MCF 10A (cell line): ENCODE results near the gene AXL. TPM values are rescaled to one million over a fixed set of nuclear protein-coding genes. Genes with fewer than 3 reads are reported as not detected.
"Not testable (repeated sequence)": the region's sequence is repeated elsewhere in the genome, so short reads cannot be mapped to it uniquely, and the experiment has no call there.

Experiments
- BruUV-seq: library from RNA; stranded (reverse); fragments of 400-500 nt; replicated peaks from 2 replicates; lab custom pipeline; 2021; lab: Mats Ljungman, UMichigan
- CTCF ChIA-PET: fragments of 300-600 bp; sonication (Branson Sonifier 250); formaldehyde crosslinking; extraction: SDS; loops from one replicate; lab custom pipeline; 2021; ENCODE audit warnings: antibody characterized with exemption, inconsistent platforms; lab: Yijun Ruan, JAX
- POLR2A ChIA-PET: fragments of 300-600, 350-650 bp; sonication (Branson Sonifier 250); formaldehyde crosslinking; extraction: SDS; loops from one replicate; lab custom pipeline; 2020; ENCODE audit warnings: antibody characterized with exemption, inconsistent platforms; lab: Yijun Ruan, JAX
- DNase-seq: peaks from one replicate; pipeline ENCODE4 v3.0.0-alpha.2; 2018; ENCODE audit not compliant: unreplicated experiment
- H3K27ac Mint-ChIP-seq: one replicate; pipeline ENCODE4 v1.8.0; 2022; ENCODE audit warnings: mild to moderate bottlenecking, low read depth, mixed read lengths; ENCODE audit not compliant: unreplicated experiment
- H3K27me3 Mint-ChIP-seq: one replicate; pipeline ENCODE4 v1.8.0; 2022; ENCODE audit warnings: mixed read lengths; ENCODE audit not compliant: insufficient read depth, unreplicated experiment
- H3K36me3 Mint-ChIP-seq: one replicate; pipeline ENCODE4 v1.8.0; 2022; ENCODE audit warnings: mild to moderate bottlenecking, moderate library complexity, mixed read lengths; ENCODE audit not compliant: insufficient read depth, unreplicated experiment
- H3K4me1 Mint-ChIP-seq: one replicate; pipeline ENCODE4 v1.8.0; 2022; ENCODE audit warnings: mixed read lengths; ENCODE audit not compliant: insufficient read depth, unreplicated experiment
- H3K4me3 Mint-ChIP-seq: one replicate; pipeline ENCODE4 v1.8.0; 2022; ENCODE audit warnings: mild to moderate bottlenecking, moderate library complexity, mixed read lengths; ENCODE audit not compliant: unreplicated experiment
- H3K9me3 Mint-ChIP-seq: one replicate; pipeline ENCODE4 v1.8.0; 2022; ENCODE audit warnings: mixed read lengths; ENCODE audit not compliant: unreplicated experiment
- intact Hi-C: fragments of 100-400 bp; cut with micrococcal nuclease; formaldehyde crosslinking; loops from 2 replicates; pipeline ENCODE4 v1.14.1; 2022
- total RNA-seq: library from RNA; stranded (reverse); gene quantifications from 2 replicates; pipeline ENCODE4 v1.2.3, GENCODE V29; 2022
- TF ChIP-seq, protein P1 (sequence below): fragments of 200-600 bp; IDR thresholded peaks from one replicate; pipeline ENCODE4 v1.8.0; 2022; ENCODE audit warnings: antibody characterized with exemption, mild to moderate bottlenecking; ENCODE audit not compliant: unreplicated experiment

AXL gene
- total RNA-seq, 1 experiment from 2014 or later: 165 TPM

GRCh38 chr19:41274802-41275201, 55.8 kb downstream of the AXL start:
- H3K4me3 Mint-ChIP-seq: no peak overlapping the region
- DNase-seq: no peak
- H3K27me3 Mint-ChIP-seq: no peaks in the 10 kb centered on the region
- no TSS peak for BruUV-seq
- H3K27ac Mint-ChIP-seq: no peak overlapping the region
- H3K4me1 Mint-ChIP-seq: no peaks in the 10 kb centered on the region
- TF ChIP-seq, protein P1, sequence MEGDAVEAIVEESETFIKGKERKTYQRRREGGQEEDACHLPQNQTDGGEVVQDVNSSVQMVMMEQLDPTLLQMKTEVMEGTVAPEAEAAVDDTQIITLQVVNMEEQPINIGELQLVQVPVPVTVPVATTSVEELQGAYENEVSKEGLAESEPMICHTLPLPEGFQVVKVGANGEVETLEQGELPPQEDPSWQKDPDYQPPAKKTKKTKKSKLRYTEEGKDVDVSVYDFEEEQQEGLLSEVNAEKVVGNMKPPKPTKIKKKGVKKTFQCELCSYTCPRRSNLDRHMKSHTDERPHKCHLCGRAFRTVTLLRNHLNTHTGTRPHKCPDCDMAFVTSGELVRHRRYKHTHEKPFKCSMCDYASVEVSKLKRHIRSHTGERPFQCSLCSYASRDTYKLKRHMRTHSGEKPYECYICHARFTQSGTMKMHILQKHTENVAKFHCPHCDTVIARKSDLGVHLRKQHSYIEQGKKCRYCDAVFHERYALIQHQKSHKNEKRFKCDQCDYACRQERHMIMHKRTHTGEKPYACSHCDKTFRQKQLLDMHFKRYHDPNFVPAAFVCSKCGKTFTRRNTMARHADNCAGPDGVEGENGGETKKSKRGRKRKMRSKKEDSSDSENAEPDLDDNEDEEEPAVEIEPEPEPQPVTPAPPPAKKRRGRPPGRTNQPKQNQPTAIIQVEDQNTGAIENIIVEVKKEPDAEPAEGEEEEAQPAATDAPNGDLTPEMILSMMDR: no peak
- peaks cover 99% of the 10 kb centered on the region for H3K36me3 Mint-ChIP-seq
- intact Hi-C loops: no loop called here
- ChIA-PET POLR2A (interaction anchor here (0.8 to 1.9 kb wide), 3 partner anchors 10 to 34 kb away, joined by 3 to 8 read pairs (median 3); partner anchors contain the start of gene HNRNPUL1), CTCF (interaction anchor here (0.8 kb wide), 1 partner anchor 33 kb away, joined by 3 read pairs; no protein-coding TSS in a partner anchor)
- H3K9me3 Mint-ChIP-seq: no peaks in the 10 kb centered on the region

GRCh38 chr19:41276231-41276630, 57.2 kb downstream of the AXL start:
- no peak overlapping the region for H3K4me3 Mint-ChIP-seq
- no TSS peak for BruUV-seq
- no peaks in the 10 kb centered on the region for H3K9me3 Mint-ChIP-seq
- CTCF ChIA-PET: no interaction called here
- intact Hi-C loops: no loop called here
- POLR2A ChIA-PET: interaction anchor here (0.6 to 1.2 kb wide), 2 partner anchors 11 to 12 kb away, joined by 3 read pairs; partner anchors contain the start of gene HNRNPUL1
- DNase-seq: peak; percentile 17
- TF ChIP-seq, protein P1: no peak
- peaks cover 95% of the 10 kb centered on the region for H3K36me3 Mint-ChIP-seq
- no peaks in the 10 kb centered on the region for H3K4me1 Mint-ChIP-seq
- no peak overlapping the region for H3K27ac Mint-ChIP-seq
- no peaks in the 10 kb centered on the region for H3K27me3 Mint-ChIP-seq

DNA sequence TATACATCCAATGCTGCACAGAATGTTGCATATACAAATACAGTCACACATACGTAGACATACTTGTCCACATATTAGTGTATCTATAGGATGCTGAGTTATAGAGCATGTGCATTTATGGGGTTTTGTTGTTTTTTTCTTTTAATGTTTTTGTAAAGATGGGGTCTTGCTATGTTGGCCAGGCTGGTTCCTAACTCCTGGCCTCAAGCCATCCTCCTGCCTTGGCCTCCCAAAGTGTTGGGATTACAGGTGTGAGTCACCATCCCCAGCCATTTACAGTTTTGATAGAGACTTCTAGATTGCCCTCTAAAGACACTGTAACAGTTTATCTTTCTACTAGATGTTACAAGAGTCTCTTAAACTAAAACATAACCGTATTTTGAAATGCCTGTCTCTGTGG, 59.5 kb downstream of the AXL start:
- Mint-ChIP-seq H3K4me3 (no peak overlapping the region), H3K9me3 (no peaks in the 10 kb centered on the region), H3K27ac (no peak overlapping the region), H3K4me1 (no peaks in the 10 kb centered on the region), H3K27me3 (no peaks in the 10 kb centered on the region), H3K36me3 (peaks cover 95% of the 10 kb centered on the region)
- no peak for DNase-seq
- intact Hi-C loops: no loop called here
- ChIA-PET CTCF (no interaction called here), POLR2A (interaction anchor here (1.0 kb wide), 1 partner anchor 30 kb away, joined by 3 read pairs; no protein-coding TSS in a partner anchor)
- TF ChIP-seq, protein P1: no peak
- no TSS peak for BruUV-seq

GRCh38 chr19:41288673-41289530, 69.9 kb downstream of the AXL start:
- Mint-ChIP-seq H3K36me3 (peaks cover 97% of the 10 kb centered on the region), H3K4me3 (no peak overlapping the region), H3K27ac (no peak overlapping the region), H3K4me1 (no peaks in the 10 kb centered on the region), H3K27me3 (no peaks in the 10 kb centered on the region), H3K9me3 (no peaks in the 10 kb centered on the region)
- ChIA-PET POLR2A (interaction anchor here (0.7 kb wide), 1 partner anchor 24 kb away, joined by 4 read pairs; the partner anchor contains the start of gene HNRNPUL1), CTCF (interaction anchor here (0.6 kb wide), 1 partner anchor 122 kb away, joined by 3 read pairs; no protein-coding TSS in a partner anchor)
- BruUV-seq: no TSS peak
- intact Hi-C loops: no loop called here
- DNase-seq: no peak
- TF ChIP-seq, protein P1: no peak

GRCh38 chr19:41289814-41290213, 70.8 kb downstream of the AXL start:
- intact Hi-C loops, BruUV-seq, H3K27ac Mint-ChIP-seq, H3K9me3 Mint-ChIP-seq, DNase-seq, H3K4me3 Mint-ChIP-seq, H3K27me3 Mint-ChIP-seq, H3K4me1 Mint-ChIP-seq: not testable (repeated sequence)
- H3K36me3 Mint-ChIP-seq: peaks cover 97% of the 10 kb centered on the region
- CTCF ChIA-PET: interaction anchor here (0.6 kb wide), 1 partner anchor 121 kb away, joined by 3 read pairs; no protein-coding TSS in a partner anchor
- POLR2A ChIA-PET: interaction anchor here (1.1 kb wide), 1 partner anchor 64 kb away, joined by 4 read pairs; no protein-coding TSS in a partner anchor
